HFF-Myc (cell line): ENCODE data around the gene HEPACAM.

Source experiments
- DNase-seq: peaks from one replicate; pipeline ENCODE4 v3.0.0-alpha.2; 2011; ENCODE audit warnings: low read depth; ENCODE audit errors: extremely low read depth
- H3K4me3 ChIP-seq: replicated peaks from 2 replicates; pipeline ENCODE4 v1.5.1; 2011; ENCODE audit warnings: low read depth, mild to moderate bottlenecking, control low read depth, low read length
- TF ChIP-seq, protein P1 (sequence below): IDR thresholded peaks from 2 replicates; pipeline ENCODE4 v1.5.1; 2012; ENCODE audit warnings: mild to moderate bottlenecking, low read depth, low read length, control low read depth; ENCODE audit errors: missing control alignments

The HEPACAM gene

GRCh38 chr11:124935548-124936514, at the start of gene HEPACAM:
Gene HEPACAM, minus strand, starts transcription at chr11:124936047. Its CDS starts 41 bp downstream, at chr11:124936006.
- H3K4me3 ChIP-seq = no peak within 1 kb of the TSS
- TF ChIP-seq, protein P1, sequence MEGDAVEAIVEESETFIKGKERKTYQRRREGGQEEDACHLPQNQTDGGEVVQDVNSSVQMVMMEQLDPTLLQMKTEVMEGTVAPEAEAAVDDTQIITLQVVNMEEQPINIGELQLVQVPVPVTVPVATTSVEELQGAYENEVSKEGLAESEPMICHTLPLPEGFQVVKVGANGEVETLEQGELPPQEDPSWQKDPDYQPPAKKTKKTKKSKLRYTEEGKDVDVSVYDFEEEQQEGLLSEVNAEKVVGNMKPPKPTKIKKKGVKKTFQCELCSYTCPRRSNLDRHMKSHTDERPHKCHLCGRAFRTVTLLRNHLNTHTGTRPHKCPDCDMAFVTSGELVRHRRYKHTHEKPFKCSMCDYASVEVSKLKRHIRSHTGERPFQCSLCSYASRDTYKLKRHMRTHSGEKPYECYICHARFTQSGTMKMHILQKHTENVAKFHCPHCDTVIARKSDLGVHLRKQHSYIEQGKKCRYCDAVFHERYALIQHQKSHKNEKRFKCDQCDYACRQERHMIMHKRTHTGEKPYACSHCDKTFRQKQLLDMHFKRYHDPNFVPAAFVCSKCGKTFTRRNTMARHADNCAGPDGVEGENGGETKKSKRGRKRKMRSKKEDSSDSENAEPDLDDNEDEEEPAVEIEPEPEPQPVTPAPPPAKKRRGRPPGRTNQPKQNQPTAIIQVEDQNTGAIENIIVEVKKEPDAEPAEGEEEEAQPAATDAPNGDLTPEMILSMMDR = no peak
- no peak for DNase-seq

DNA sequence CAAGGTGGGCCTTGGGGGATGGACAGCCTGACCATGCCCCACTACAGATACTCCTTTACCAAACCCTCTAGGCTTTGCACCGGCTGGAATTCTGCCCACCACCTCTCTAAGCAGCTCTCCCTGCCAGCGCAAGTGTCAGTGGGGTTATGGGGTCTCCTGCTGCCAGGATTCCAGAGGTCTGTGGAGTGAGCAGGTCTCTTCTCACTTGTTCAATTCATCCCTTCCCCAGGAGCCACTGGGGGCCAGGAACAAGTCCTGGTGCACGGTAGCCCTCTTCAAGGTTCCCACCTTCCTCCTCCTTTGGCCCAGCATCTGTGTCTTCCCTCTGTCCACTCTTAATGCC, 48.6 kb upstream of the HEPACAM start:
- no peak overlapping the region for H3K4me3 ChIP-seq
- TF ChIP-seq, protein P1 = no peak

DNA sequence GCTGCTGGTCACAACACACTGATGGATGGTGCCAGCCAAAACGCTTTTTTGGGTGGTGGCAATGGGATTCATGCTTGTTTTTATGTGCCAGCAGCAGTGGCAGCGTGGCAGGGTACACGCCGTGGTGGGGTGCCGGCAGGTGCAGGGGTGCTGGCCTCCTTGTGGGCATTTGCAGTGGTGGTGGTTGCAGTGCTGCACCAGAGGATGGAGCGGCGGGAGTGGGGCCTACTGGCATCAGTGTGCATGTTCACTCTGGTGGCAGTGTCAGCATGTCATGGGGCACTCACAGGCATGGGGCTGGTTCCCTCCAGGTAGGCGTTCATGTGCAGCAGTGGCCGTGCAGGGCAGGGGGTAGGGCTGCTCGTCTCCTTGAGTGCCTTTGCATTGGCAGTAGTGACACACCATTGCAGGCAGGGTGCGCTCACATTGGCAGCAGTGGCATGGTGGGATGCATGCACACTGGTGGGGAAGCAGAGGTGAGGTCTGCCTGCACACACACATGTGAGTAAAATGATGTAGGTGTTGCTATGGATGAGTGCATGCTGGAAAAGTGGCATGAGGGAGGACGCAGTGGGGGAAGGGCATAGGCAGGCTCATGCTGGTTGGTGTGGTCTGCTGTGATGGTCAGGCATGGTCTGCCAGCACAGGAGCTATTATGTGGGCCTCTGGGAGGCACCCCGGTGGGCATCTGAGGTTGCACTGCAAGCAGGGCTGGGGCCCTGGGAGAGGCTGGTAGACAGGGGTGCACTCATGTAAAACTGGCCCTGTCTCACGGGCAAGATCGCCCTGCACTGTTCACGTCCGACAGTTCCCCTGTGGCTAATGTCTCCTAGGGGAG, 48.0 kb upstream of the HEPACAM start:
- TF ChIP-seq, protein P1 = no peak
- no peak for DNase-seq
- H3K4me3 ChIP-seq = no peak overlapping the region

More for the DNA sequence above, 48.6 kb upstream of the HEPACAM start:
- no peak for DNase-seq

DNA sequence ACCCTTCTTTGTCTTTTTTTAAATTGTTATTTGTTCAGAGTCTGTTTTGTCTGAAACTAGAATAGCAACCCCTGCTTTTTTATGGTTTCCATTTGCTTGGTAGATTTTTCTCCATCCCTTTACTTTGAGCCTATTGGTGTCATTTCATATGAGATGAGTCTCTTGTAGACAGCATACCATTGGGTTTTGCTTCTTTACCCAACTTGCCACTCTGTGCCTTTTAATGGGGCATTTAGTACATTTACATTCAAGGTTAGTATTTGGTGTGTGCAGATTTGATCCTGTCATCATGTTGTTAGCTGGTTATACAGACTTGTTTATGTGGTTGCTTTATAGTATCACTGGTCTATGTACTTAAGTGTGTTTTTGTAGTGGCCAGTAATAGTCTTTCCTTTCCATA, 46.2 kb upstream of the HEPACAM start:
- no peak for DNase-seq
- TF ChIP-seq, protein P1 = no peak
- no peak overlapping the region for H3K4me3 ChIP-seq

GRCh38 chr11:124978316-124978715, 42.5 kb upstream of the HEPACAM start:
- TF ChIP-seq, protein P1 = no peak
- H3K4me3 ChIP-seq = no peak overlapping the region
- DNase-seq = no peak

- DNase-seq = no peak
- H3K4me3 ChIP-seq = no peak overlapping the region
- TF ChIP-seq, protein P1 = no peak
These were observed 41.2 kb upstream of the HEPACAM start for GRCh38 chr11:124977006-124977405.
